ENCODE results near the gene MYMX. TPM values are rescaled to one million over a fixed set of nuclear protein-coding genes. Genes with fewer than 3 reads are reported as not detected.

The MYMX gene
- total RNA-seq, 1 experiment from 2014 or later, result not detected

DNA sequence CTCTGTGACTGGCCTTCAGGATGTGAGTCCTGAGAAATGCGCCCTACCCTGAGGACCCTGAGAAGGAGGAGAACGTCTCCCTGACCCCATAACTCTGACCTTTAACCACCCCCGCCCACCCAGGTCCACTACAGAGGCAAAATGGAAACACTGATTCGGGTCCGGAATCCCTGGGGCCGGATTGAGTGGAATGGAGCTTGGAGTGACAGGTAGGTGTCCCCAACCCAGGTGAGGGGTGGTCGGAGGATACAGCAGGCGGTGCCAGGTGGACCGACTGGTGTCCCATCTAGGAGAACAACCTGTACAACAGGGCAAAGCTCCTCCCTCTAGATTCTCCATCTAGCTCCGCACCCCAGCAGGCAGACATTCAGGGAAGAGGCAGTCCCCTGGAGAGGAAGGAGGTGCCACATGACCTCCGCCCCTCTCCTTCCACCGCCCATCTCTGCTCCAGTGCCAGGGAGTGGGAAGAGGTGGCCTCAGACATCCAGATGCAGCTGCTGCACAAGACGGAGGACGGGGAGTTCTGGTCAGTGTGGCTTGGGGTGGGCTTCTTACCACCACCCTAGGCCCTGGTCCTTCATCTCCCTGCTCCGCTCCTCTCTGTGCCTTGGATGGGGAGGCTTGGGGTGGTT lies 40.5 kb upstream of the MYMX start:
- DNase-seq (ENCODE audit: low read depth, low spot score), result no peak
- intact Hi-C loops (cut with micrococcal nuclease), result no loop called here
- H3K4me1 ChIP-seq (ENCODE audit: control insufficient read depth in 1 of 2, insufficient read depth in 2 of 2, low read length in 2 of 2), result peaks cover 3 to 32% of the 10 kb centered on the region in 2 experiments; a peak in 3 of 4 replicates
- no peaks in the 10 kb centered on the region for H3K27me3 ChIP-seq (ENCODE audit: insufficient read depth, low read length)
- H3K9me3 ChIP-seq (ENCODE audit: control insufficient read depth in 1 of 2, insufficient read depth in 1 of 2, low read depth in 1 of 2, low read length in 2 of 2), result no peaks in the 10 kb centered on the region
- CTCF ChIA-PET, result no interaction called here
- H3K36me3 ChIP-seq (ENCODE audit: control insufficient read depth in 1 of 2, insufficient read depth in 2 of 2, low read length in 2 of 2), result no peaks in the 10 kb centered on the region
- no peak for ATAC-seq
- RAD21 ChIA-PET (ENCODE audit: low non-redundant PET in 1 of 2, low total read pairs in 2 of 2, uncharacterized antibody in 2 of 2, unreplicated experiment in 2 of 2), result no interaction called here
- BruUV-seq (replicated peaks), result no TSS peak
- H3K4me2 ChIP-seq (ENCODE audit: low read length), result no peak overlapping the region
- POLR2A ChIA-PET, result no interaction called here
- H3K27ac ChIP-seq (ENCODE audit: low read depth, low read length), result no peak overlapping the region
- H4K20me1 ChIP-seq (ENCODE audit: insufficient read depth), result no peaks in the 10 kb centered on the region
- no peak overlapping the region for H3K4me3 ChIP-seq (replicated peaks in 1 of 2; ENCODE audit: low read depth in 1 of 2, low read length in 2 of 2)
- TF ChIP-seq EZH2phosphoT487 (IDR thresholded peaks at IDR 0.05; ENCODE audit: borderline replicate concordance) (no peak), POLR2AphosphoS5 (IDR thresholded peaks at IDR 0.05; ENCODE audit: low read depth, low read length) (no peak), CEBPB (IDR thresholded peaks at IDR 0.05; ENCODE audit: low read depth) (no peak), SIN3A (IDR thresholded peaks at IDR 0.05; ENCODE audit: low read depth) (no peak), ZNF274 (IDR thresholded peaks at IDR 0.05; ENCODE audit: low read depth, low read length) (no peak)
- TF ChIP-seq, protein P1, sequence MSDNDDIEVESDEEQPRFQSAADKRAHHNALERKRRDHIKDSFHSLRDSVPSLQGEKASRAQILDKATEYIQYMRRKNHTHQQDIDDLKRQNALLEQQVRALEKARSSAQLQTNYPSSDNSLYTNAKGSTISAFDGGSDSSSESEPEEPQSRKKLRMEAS (IDR thresholded peaks at IDR 0.05), result no peak
- TF ChIP-seq, protein P2, sequence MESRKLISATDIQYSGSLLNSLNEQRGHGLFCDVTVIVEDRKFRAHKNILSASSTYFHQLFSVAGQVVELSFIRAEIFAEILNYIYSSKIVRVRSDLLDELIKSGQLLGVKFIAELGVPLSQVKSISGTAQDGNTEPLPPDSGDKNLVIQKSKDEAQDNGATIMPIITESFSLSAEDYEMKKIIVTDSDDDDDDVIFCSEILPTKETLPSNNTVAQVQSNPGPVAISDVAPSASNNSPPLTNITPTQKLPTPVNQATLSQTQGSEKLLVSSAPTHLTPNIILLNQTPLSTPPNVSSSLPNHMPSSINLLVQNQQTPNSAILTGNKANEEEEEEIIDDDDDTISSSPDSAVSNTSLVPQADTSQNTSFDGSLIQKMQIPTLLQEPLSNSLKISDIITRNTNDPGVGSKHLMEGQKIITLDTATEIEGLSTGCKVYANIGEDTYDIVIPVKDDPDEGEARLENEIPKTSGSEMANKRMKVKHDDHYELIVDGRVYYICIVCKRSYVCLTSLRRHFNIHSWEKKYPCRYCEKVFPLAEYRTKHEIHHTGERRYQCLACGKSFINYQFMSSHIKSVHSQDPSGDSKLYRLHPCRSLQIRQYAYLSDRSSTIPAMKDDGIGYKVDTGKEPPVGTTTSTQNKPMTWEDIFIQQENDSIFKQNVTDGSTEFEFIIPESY (IDR thresholded peaks at IDR 0.05; ENCODE audit: extremely low read depth, insufficient replicate concordance, low read length), result no peak
- no peak overlapping the region for H3K9ac ChIP-seq (ENCODE audit: low read length)
- H2AFZ ChIP-seq (ENCODE audit: low read depth, low read length, poor library complexity, severe bottlenecking), result no peak overlapping the region
- no peaks in the 10 kb centered on the region for H3K9me2 ChIP-seq (ENCODE audit: insufficient read depth)
- H3K79me2 ChIP-seq (ENCODE audit: insufficient read depth, low read length), result no peaks in the 10 kb centered on the region
